CD14-positive monocyte (primary cell): ENCODE measurements around the gene POU2F2. TPM values are rescaled to one million over a fixed set of nuclear protein-coding genes. Genes with fewer than 3 reads are reported as not detected.

Experiments used
- DNase-seq, 3 donors: peaks; one replicate each; pipeline ENCODE4 v3.0.0-alpha.2; 2011 to 2022
- H2AFZ ChIP-seq: 2 replicates; pipeline ENCODE4 v1.6.0; 2012; ENCODE audit warnings: mild to moderate bottlenecking, low read depth, low read length, inconsistent platforms; ENCODE audit not compliant: insufficient read depth, poor library complexity, severe bottlenecking
- H3K27ac ChIP-seq, 2 donors: 1 replicate in 1 of 2; 2 replicates in 1 of 2; pipeline ENCODE4 v1.5.1; 2012 to 2013; ENCODE audit warnings: low read length in 2 of 2, control low read depth in 1 of 2, inconsistent platforms in 1 of 2, low read depth in 1 of 2, mild to moderate bottlenecking in 1 of 2
- H3K27me3 ChIP-seq, 2 donors: one replicate each; pipeline versions ENCODE4 v1.6.0 to v1.6.1; 2011 to 2013; ENCODE audit warnings: low read length in 2 of 2; ENCODE audit not compliant: control insufficient read depth in 2 of 2, insufficient read depth in 2 of 2
- H3K36me3 ChIP-seq, 2 donors: replicated peaks in 1 of 2; 1 replicate in 1 of 2; 2 replicates in 1 of 2; pipeline versions ENCODE4 v1.5.1 to v1.6.1; 2012 to 2013; ENCODE audit warnings: low read length in 2 of 2, control low read depth in 1 of 2, inconsistent platforms in 1 of 2, mild to moderate bottlenecking in 1 of 2; ENCODE audit not compliant: insufficient read depth in 2 of 2, control insufficient read depth in 1 of 2
- H3K4me1 ChIP-seq, 2 donors: 1 replicate in 1 of 2; 2 replicates in 1 of 2; pipeline versions ENCODE4 v1.5.1 to v1.6.1; 2012 to 2013; ENCODE audit warnings: low read length in 2 of 2, control low read depth in 1 of 2, inconsistent platforms in 1 of 2, mild to moderate bottlenecking in 1 of 2, moderate library complexity in 1 of 2; ENCODE audit not compliant: insufficient read depth in 2 of 2, control insufficient read depth in 1 of 2
- H3K4me2 ChIP-seq: replicated peaks from 2 replicates; pipeline ENCODE3; 2012; ENCODE audit warnings: low read length, moderate library complexity, mild to moderate bottlenecking; ENCODE audit not compliant: poor library complexity, severe bottlenecking; ENCODE audit errors: extremely low read depth
- H3K4me3 ChIP-seq, 3 experiments: fragments of 200-600 bp in 1 of 3; sonication (generic) in 1 of 3; replicated peaks in 1 of 3; 1 replicate in 2 of 3; 2 replicates in 1 of 3; pipeline ENCODE4 v1.5.1; 2011 to 2013; ENCODE audit warnings: low read length in 3 of 3, mild to moderate bottlenecking in 3 of 3, control low read depth in 2 of 3, low read depth in 2 of 3, inconsistent platforms in 1 of 3, moderate library complexity in 1 of 3
- H3K79me2 ChIP-seq: 2 replicates; pipeline ENCODE4 v1.6.0; 2012; ENCODE audit warnings: mild to moderate bottlenecking, control low read depth, inconsistent platforms, low read length, moderate library complexity; ENCODE audit not compliant: insufficient read depth
- H3K9ac ChIP-seq: 2 replicates; pipeline ENCODE4 v1.6.0; 2017; ENCODE audit warnings: low read length, mild to moderate bottlenecking; ENCODE audit not compliant: insufficient read depth, poor library complexity, severe bottlenecking
- H3K9me3 ChIP-seq, 2 donors: replicated peaks in 1 of 2; 1 replicate in 1 of 2; 2 replicates in 1 of 2; pipeline versions ENCODE4 v1.5.1 to v1.6.1; 2012 to 2013; ENCODE audit warnings: low read length in 2 of 2, control low read depth in 1 of 2; ENCODE audit not compliant: control insufficient read depth in 1 of 2, insufficient read depth in 1 of 2
- H4K20me1 ChIP-seq: 2 replicates; pipeline ENCODE4 v1.6.0; 2012; ENCODE audit warnings: mild to moderate bottlenecking, low read length, control low read depth, moderate library complexity; ENCODE audit not compliant: insufficient read depth
- H3K27ac Mint-ChIP-seq, 7 donors: one replicate each; pipeline ENCODE4 v1.8.0; 2020; ENCODE audit warnings: mild to moderate bottlenecking in 7 of 7, mixed read lengths in 7 of 7, moderate library complexity in 6 of 7, inconsistent platforms in 2 of 7
- H3K27me3 Mint-ChIP-seq, 3 donors: one replicate each; pipeline ENCODE4 v1.8.0; 2021 to 2022; ENCODE audit warnings: low read depth in 3 of 3, mild to moderate bottlenecking in 3 of 3, mixed read lengths in 3 of 3, moderate library complexity in 3 of 3, inconsistent platforms in 1 of 3
- H3K36me3 Mint-ChIP-seq, 2 donors: one replicate each; pipeline ENCODE4 v1.8.0; 2020; ENCODE audit warnings: mixed read lengths in 2 of 2, inconsistent platforms in 1 of 2, mild to moderate bottlenecking in 1 of 2
- H3K4me1 Mint-ChIP-seq: one replicate; pipeline ENCODE4 v1.8.0; 2020; ENCODE audit warnings: mild to moderate bottlenecking, mixed read lengths
- H3K4me3 Mint-ChIP-seq, 2 donors: one replicate each; pipeline ENCODE4 v1.8.0; 2020; ENCODE audit warnings: mild to moderate bottlenecking in 2 of 2, mixed read lengths in 2 of 2, moderate library complexity in 1 of 2
- H3K9me3 Mint-ChIP-seq, 7 donors: one replicate each; pipeline ENCODE4 v1.8.0; 2020 to 2022; ENCODE audit warnings: mixed read lengths in 7 of 7, mild to moderate bottlenecking in 6 of 7, moderate library complexity in 6 of 7, inconsistent platforms in 2 of 7
- CTCF ChIP-seq: fragments of 200-600 bp; IDR thresholded peaks from one replicate; pipeline ENCODE4 v1.8.0; 2022; ENCODE audit warnings: antibody characterized with exemption, mild to moderate bottlenecking
- WGBS: methylation state at CpG from one replicate; pipeline ENCODE4 v1.1.5; 2013; ENCODE audit warnings: missing lambda C conversion rate; ENCODE audit not compliant: insufficient coverage; 5-methylcytosine and 5-hydroxymethylcytosine counted together
- intact Hi-C, 2 donors: fragments of 100-400 bp; cut with micrococcal nuclease; formaldehyde crosslinking; loops; one replicate each; pipeline versions ENCODE4 v1.15.0 to v1.15.1; 2023
- polyA plus RNA-seq, 3 donors: library from polyadenylated mRNA; depleted of rRNA in 1 of 3; unstranded in 2 of 3; stranded (reverse) in 1 of 3; fragments of 300-500 nt in 2 of 3; fragments of >200 nt in 1 of 3; fragmentation: Illumina TruSeq in 2 of 3; gene quantifications; 1 replicate in 2 of 3; 2 replicates in 1 of 3; pipeline ENCODE4 v1.2.3, GENCODE V29; 2012 to 2021

The POU2F2 gene
- polyA plus RNA-seq, 3 donors = 20.0 to 147 (median 28.2) TPM

- intact Hi-C loops = no loop called here
- Histone ChIP-seq H3K4me3 (no peak overlapping the region), H3K4me2 (no peak overlapping the region), H3K27ac (no peak overlapping the region), H3K79me2 (no peaks in the 10 kb centered on the region), H3K9ac (no peak overlapping the region), H3K9me3 (no peaks in the 10 kb centered on the region), H4K20me1 (peaks cover 95% of the 10 kb centered on the region), H3K27me3 (no peaks in the 10 kb centered on the region), H2AFZ (no peak overlapping the region), H3K36me3 (peaks cover 51 to 59% of the 10 kb centered on the region in 2 donors), H3K4me1 (peaks cover 14 to 17% of the 10 kb centered on the region in 2 donors)
- Mint-ChIP-seq H3K36me3 (peaks cover 45 to 60% of the 10 kb centered on the region in 2 donors), H3K4me1 (peaks cover 30% of the 10 kb centered on the region), H3K27ac (peak overlapping the region in 1 of 7 donors; percentile 65), H3K9me3 (no peaks in the 10 kb centered on the region), H3K4me3 (no peak overlapping the region), H3K27me3 (peaks cover 0 to 3% (median 0%) of the 10 kb centered on the region in 3 donors)
- 99% methylated on average over 9 of the region's 13 CpGs for WGBS
- no peak for TF ChIP-seq CTCF
- no peak for DNase-seq
Measured at GRCh38 chr19:42091300-42091699, 40.9 kb downstream of the POU2F2 start.

GRCh38 chr19:42090672-42091071, 41.6 kb downstream of the POU2F2 start:
- Histone ChIP-seq H3K27me3 (no peaks in the 10 kb centered on the region), H3K9me3 (no peaks in the 10 kb centered on the region), H4K20me1 (peaks cover 95% of the 10 kb centered on the region), H3K9ac (no peak overlapping the region), H3K79me2 (no peaks in the 10 kb centered on the region), H2AFZ (no peak overlapping the region), H3K4me3 (no peak overlapping the region), H3K36me3 (peaks cover 45 to 52% of the 10 kb centered on the region in 2 donors), H3K4me2 (no peak overlapping the region), H3K4me1 (peaks cover 14 to 17% of the 10 kb centered on the region in 2 donors), H3K27ac (no peak overlapping the region)
- Mint-ChIP-seq H3K4me1 (peaks cover 32% of the 10 kb centered on the region), H3K36me3 (peaks cover 44 to 54% of the 10 kb centered on the region in 2 donors), H3K4me3 (no peak overlapping the region), H3K9me3 (no peaks in the 10 kb centered on the region), H3K27me3 (peaks cover 0 to 3% (median 2%) of the 10 kb centered on the region in 3 donors), H3K27ac (peak overlapping the region in 1 of 7 donors; percentile 70)
- DNase-seq = no peak
- intact Hi-C loops = no loop called here
- 100% methylated on average over 4 of the region's 9 CpGs for WGBS
- no peak for TF ChIP-seq CTCF
